Measurements from ENCODE around the gene APH1A. TPM values are rescaled to one million over a fixed set of nuclear protein-coding genes. Genes with fewer than 3 reads are reported as not detected.

APH1A gene
- total and polyA plus RNA-seq, 5 experiments from 2014 or later = 58.2 to 143 (median 84.8) TPM

GRCh38 chr1:150263549-150263948, 5.3 kb downstream of the APH1A start:
- DNase-seq (no peak), ATAC-seq (no peak)
- Mint-ChIP-seq H3K27ac (peak overlapping the region in 1 of 10 donors; percentile 58), H3K9me3 (no peaks in the 10 kb centered on the region), H3K36me3 (peaks cover 0 to 33% (median 2%) of the 10 kb centered on the region in 3 donors), H3K4me3 (no peak overlapping the region), H3K4me1 (peaks cover 14 to 27% (median 24%) of the 10 kb centered on the region in 4 donors), H3K27me3 (peaks cover 0 to 6% (median 0%) of the 10 kb centered on the region in 5 donors)
- POLR2A ChIA-PET = interaction anchor here (0.7 to 0.9 kb wide), 2 partner anchors 9 to 16 kb away, joined by 4 to 5 read pairs; partner anchors contain the start of gene C1orf54

DNA sequence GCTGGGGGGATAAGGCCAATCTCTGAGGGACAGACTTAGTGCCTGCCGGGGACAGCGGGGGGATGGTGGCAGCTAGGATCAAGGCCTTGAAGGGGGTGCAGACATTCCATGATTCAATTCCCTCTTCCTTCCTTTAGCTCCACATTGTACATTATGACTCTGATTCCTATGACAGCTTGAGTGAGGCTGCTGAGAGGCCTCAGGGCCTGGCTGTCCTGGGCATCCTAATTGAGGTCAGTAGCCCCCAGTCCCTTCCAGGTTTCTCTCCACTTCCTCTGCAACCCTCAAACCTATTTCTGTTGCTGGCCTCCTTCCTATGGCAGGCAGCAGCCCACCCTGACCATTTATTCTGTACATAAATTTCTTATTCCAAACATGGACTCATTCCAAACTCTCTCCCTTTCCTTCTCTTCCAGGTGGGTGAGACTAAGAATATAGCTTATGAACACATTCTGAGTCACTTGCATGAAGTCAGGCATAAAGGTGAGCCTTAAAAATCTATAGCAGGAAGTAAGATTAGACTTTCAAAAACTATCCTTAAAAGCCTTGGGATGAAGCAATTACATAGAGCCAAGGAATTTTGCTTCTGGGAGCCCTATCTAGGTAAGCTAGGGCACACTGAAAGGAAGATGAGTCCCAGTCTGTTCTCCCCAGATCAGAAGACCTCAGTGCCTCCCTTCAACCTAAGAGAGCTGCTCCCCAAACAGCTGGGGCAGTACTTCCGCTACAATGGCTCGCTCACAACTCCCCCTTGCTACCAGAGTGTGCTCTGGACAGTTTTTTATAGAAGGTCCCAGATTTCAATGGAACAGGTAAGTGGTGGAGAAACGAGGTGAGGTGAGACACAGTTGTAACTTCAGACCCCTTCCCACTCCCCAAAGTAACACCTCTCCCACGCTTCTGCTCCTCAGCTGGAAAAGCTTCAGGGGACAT, 6.2 kb downstream of the APH1A start:
- peaks cover 5 to 18% (median 15%) of the 10 kb centered on the region in 4 donors for H3K4me1 Mint-ChIP-seq
- H3K4me3 Mint-ChIP-seq = no peak overlapping the region
- no peak for DNase-seq
- peaks cover 2 to 14% (median 7%) of the 10 kb centered on the region in 5 donors for H3K27me3 Mint-ChIP-seq
- no peaks in the 10 kb centered on the region for H3K9me3 Mint-ChIP-seq
- ATAC-seq = peak in 1 of 2 donors; percentile 35
- peaks cover 0 to 32% (median 2%) of the 10 kb centered on the region in 3 donors for H3K36me3 Mint-ChIP-seq
- POLR2A ChIA-PET = interaction anchor here (0.5 to 0.9 kb wide), 2 partner anchors 10 to 57 kb away, joined by 3 to 4 read pairs; partner anchors contain the start of gene C1orf54
- H3K27ac Mint-ChIP-seq = peak overlapping the region in 9 of 10 donors; percentile 26 to 84 (median 66)

GRCh38 chr1:150261367-150261766, 7.4 kb downstream of the APH1A start:
- ATAC-seq (no peak), DNase-seq (no peak)
- Mint-ChIP-seq H3K27me3 (peaks cover 2 to 27% (median 20%) of the 10 kb centered on the region in 5 donors), H3K4me1 (peaks cover 3 to 18% (median 8%) of the 10 kb centered on the region in 4 donors), H3K9me3 (no peaks in the 10 kb centered on the region), H3K27ac (peak overlapping the region in 1 of 10 donors; percentile 75), H3K36me3 (peaks cover 0 to 20% (median 2%) of the 10 kb centered on the region in 3 donors), H3K4me3 (no peak overlapping the region)
- POLR2A ChIA-PET = interaction anchor here (1.2 kb wide), 1 partner anchor 8 kb away, joined by 5 read pairs; the partner anchor contains the start of gene APH1A

DNA sequence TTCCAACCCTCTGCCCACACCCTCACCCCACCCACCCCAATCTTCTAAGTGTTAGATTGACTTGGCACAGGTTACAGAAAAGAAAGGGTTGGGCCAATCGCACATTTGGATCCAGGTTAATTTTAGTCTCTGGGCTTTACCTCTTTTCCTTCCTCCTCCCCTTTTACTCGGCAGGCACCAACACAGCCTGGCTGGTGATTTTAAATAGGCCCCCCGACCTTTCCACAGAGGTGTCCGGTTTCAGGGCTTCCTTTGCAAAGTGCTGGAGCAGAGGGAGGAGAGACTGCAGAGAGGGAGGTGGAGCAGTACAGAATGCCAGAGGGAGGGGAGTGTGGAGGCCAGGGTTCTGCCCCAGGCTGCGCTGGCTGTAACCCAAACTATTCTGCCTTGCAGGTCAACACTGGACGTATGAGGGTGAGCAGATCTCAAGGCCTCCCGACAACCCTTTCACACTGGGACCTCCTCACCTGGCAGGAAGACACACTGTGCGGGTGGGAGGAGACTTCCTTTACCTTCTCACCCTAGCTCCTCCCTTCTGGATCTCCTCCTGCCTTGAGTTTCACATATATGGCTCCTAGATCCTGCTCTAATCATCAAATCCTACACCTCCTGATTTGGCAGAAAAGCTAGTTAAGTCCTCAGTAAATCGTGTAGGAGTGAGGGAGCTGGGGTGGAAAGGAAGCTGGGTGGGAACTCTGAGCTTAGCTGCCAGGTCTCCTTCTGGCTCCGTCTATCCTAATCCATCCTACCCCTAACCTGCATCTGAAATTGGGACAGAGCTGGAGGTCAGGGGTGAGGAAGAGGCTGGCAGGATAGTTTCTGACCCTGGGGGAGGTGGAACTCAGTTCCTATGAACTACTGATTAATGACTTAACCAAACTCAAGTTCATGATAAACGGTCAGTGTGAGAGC, 8.8 kb downstream of the APH1A start:
- Mint-ChIP-seq H3K27ac (no peak overlapping the region), H3K36me3 (peaks cover 0 to 7% (median 0%) of the 10 kb centered on the region in 3 donors), H3K4me3 (no peak overlapping the region), H3K4me1 (peaks cover 10 to 24% (median 18%) of the 10 kb centered on the region in 4 donors), H3K27me3 (peaks cover 6 to 35% (median 28%) of the 10 kb centered on the region in 5 donors), H3K9me3 (no peaks in the 10 kb centered on the region)
- ATAC-seq (no peak), DNase-seq (no peak)
- POLR2A ChIA-PET = interaction anchor here (0.6 to 1.2 kb wide), 4 partner anchors 9 to 108 kb away, joined by 4 to 5 read pairs (median 4); partner anchors contain the start of gene APH1A

GRCh38 chr1:150259217-150259616, 9.6 kb downstream of the APH1A start:
- H3K4me3 Mint-ChIP-seq = no peak overlapping the region
- H3K4me1 Mint-ChIP-seq = peaks cover 10 to 24% (median 18%) of the 10 kb centered on the region in 4 donors
- no peaks in the 10 kb centered on the region for H3K9me3 Mint-ChIP-seq
- POLR2A ChIA-PET = interaction anchor here (0.6 to 0.8 kb wide), 2 partner anchors 10 to 109 kb away, joined by 4 read pairs; partner anchors contain the start of gene APH1A
- peak overlapping the region in 1 of 10 donors; percentile 40 for H3K27ac Mint-ChIP-seq
- no peak for ATAC-seq
- DNase-seq = no peak
- no peaks in the 10 kb centered on the region for H3K36me3 Mint-ChIP-seq
- H3K27me3 Mint-ChIP-seq = peaks cover 6 to 35% (median 28%) of the 10 kb centered on the region in 5 donors

DNA sequence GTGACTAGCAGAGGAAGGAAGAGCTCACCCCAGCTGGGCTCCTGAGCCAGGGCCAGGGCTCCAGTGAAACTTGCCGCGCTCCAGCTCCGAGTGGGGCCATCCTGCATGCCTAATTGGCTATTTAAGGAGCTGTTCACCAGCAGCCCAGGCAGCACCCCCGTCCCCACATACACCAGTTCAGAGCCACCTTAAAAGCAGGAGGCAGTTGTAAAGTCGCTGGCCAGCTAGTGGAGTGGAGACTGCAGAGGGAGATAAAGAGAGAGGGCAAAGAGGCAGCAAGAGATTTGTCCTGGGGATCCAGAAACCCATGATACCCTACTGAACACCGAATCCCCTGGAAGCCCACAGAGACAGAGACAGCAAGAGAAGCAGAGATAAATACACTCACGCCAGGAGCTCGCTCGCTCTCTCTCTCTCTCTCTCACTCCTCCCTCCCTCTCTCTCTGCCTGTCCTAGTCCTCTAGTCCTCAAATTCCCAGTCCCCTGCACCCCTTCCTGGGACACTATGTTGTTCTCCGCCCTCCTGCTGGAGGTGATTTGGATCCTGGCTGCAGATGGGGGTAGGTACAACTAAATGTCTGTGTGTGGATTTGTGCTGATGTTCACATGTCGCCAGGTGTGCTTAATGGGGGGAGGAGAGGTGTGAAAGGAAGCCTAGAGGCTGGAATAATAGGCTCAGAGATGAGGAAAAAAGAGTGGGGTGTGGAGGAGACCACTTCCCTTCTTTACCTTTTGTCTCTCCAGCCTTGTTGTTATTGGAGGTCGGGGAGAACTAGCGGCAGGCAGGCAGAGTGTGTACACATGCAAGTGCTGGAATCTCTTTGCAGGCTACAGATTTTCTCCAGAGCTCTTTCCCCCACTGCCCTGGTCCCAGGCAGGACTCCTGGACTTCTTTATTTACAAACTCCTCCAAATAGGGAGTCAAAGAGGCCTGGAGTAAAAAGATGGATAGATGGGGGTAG, 10.9 kb downstream of the APH1A start, which contains the start of gene CA14:
TSS of gene CA14 (plus strand) at position 151 of the 962 bp plus-strand sequence. CDS start at position 506, 355 bp downstream.
- Mint-ChIP-seq H3K4me1 (peaks cover 10 to 24% (median 18%) of the 10 kb centered on the region in 4 donors), H3K4me3 (peak within 1 kb of the TSS in 3 of 10 donors; percentile 12 to 38 (median 22)), H3K9me3 (no peaks in the 10 kb centered on the region), H3K36me3 (no peaks in the 10 kb centered on the region), H3K27ac (peak within 1 kb of the TSS in 5 of 10 donors; percentile 44 to 80 (median 73)), H3K27me3 (peaks cover 6 to 35% (median 33%) of the 10 kb centered on the region in 5 donors)
- ATAC-seq (no peak), DNase-seq (no peak)
- POLR2A ChIA-PET = interaction anchor here (0.6 to 2.6 kb wide), 3 partner anchors 11 to 877 kb away, joined by 3 to 11 read pairs (median 5); partner anchors contain the start of gene APH1A

DNA sequence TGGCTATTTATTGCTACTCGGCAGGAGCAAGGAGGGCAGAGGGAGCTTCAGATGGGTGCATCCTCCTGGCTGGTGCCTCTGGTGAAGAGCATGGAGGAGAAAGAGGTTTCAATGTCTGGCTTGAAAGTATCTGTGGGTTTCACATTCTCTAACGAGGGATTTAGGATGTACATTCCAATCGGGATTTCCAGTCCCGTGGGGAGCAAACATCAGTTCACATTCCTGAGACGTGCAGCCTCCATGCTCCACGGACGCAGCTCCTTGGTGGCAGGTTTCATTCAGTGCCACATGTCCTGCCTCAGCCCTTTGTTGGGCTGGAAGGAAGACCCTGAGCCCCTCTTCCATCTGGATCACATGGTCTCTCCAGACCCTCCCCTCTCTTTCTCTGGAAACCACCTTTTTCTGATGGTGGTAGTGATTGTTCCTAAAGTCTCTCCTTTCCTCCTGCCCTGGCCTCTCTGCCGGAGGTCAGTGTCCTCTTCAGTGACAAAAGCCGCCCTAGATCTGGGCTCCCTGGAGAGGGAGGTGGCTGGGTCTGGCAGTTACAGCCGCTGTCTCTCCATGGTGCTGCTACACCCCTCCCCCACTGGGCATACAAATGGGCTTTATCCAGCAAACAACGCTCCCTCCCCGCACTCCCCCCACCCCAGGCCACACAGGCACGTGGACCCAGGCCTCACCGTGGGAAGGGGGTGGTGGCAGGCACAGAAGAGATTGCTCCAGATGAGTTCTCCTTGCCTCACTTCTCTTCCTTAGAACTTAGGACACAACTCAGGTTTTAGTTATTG, 12.1 kb downstream of the APH1A start:
- no peaks in the 10 kb centered on the region for H3K36me3 Mint-ChIP-seq
- H3K4me3 Mint-ChIP-seq = peak overlapping the region in 4 of 10 donors; percentile 12 to 65 (median 30)
- no peaks in the 10 kb centered on the region for H3K9me3 Mint-ChIP-seq
- no peak for ATAC-seq
- DNase-seq = no peak
- H3K4me1 Mint-ChIP-seq = peaks cover 10 to 24% (median 17%) of the 10 kb centered on the region in 4 donors
- H3K27ac Mint-ChIP-seq = peak overlapping the region in 3 of 10 donors; percentile 44 to 68 (median 52)
- POLR2A ChIA-PET = interaction anchor here (0.6 to 2.6 kb wide), 6 partner anchors 9 to 25 kb away, joined by 3 to 11 read pairs (median 4); partner anchors contain the start of gene APH1A
- H3K27me3 Mint-ChIP-seq = peaks cover 6 to 35% (median 33%) of the 10 kb centered on the region in 5 donors

- POLR2A ChIA-PET = interaction anchor here (0.6 to 2.6 kb wide), 7 partner anchors 10 to 25 kb away, joined by 3 to 11 read pairs (median 4); partner anchors contain the start of gene APH1A
- Mint-ChIP-seq H3K27ac (peak overlapping the region in 2 of 10 donors; percentile 19 to 26), H3K27me3 (peaks cover 7 to 35% (median 33%) of the 10 kb centered on the region in 5 donors), H3K4me1 (peaks cover 10 to 24% (median 17%) of the 10 kb centered on the region in 4 donors), H3K9me3 (no peaks in the 10 kb centered on the region), H3K4me3 (peak overlapping the region; percentile 16 to 88 (median 76)), H3K36me3 (no peaks in the 10 kb centered on the region)
- no peak for DNase-seq
- ATAC-seq = peak in 1 of 2 donors; percentile 9
Measured at GRCh38 chr1:150256198-150256553, 12.6 kb downstream of the APH1A start.

- no peak for ATAC-seq
- no peak overlapping the region for H3K27ac Mint-ChIP-seq
- POLR2A ChIA-PET = no interaction called here
- no peak overlapping the region for H3K4me3 Mint-ChIP-seq
- no peaks in the 10 kb centered on the region for H3K36me3 Mint-ChIP-seq
- no peak for DNase-seq
- H3K9me3 Mint-ChIP-seq = no peaks in the 10 kb centered on the region
- no peaks in the 10 kb centered on the region for H3K4me1 Mint-ChIP-seq
- peaks cover 0 to 6% (median 2%) of the 10 kb centered on the region in 5 donors for H3K27me3 Mint-ChIP-seq
Measured at GRCh38 chr1:150249936-150250335, 18.9 kb downstream of the APH1A start.

DNA sequence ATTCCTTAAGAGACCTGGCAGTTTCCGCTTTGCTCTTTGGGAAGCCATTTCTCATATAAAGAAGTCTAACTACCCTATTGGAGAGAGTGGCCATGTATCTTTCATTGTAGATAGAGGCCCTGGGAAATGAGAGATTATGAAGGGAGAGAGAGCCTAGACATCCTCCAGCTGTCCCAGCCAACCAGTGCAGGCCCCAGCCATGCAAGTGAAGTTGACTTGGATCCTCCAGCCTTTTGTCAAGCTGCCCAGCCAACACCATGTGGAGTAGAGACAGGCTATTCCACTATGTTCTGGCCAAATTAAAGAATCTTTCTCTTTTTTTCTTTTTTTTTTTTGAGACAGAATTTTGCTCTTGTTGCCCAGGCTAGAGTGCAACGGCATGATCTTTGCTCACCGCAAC, 25.8 kb downstream of the APH1A start:
- no peak for DNase-seq
- ATAC-seq = no peak
- peaks cover 0 to 2% (median 0%) of the 10 kb centered on the region in 5 donors for H3K27me3 Mint-ChIP-seq

More for the DNA sequence above, 25.8 kb downstream of the APH1A start:
- H3K27ac Mint-ChIP-seq = no peak overlapping the region
- H3K36me3 Mint-ChIP-seq = no peaks in the 10 kb centered on the region
- H3K9me3 Mint-ChIP-seq = no peaks in the 10 kb centered on the region
- H3K4me3 Mint-ChIP-seq = no peak overlapping the region
- no peaks in the 10 kb centered on the region for H3K4me1 Mint-ChIP-seq
- POLR2A ChIA-PET = interaction anchor here (0.6 kb wide), 2 partner anchors 52 to 250 kb away, joined by 3 to 6 read pairs; no protein-coding TSS in a partner anchor
